ENCODE data around the gene NPAS3.

The NPAS3 gene

GRCh38 chr14:32940711-32941667 is 2.3 kb downstream of the NPAS3 start:
- no peak for DNase-seq

DNA sequence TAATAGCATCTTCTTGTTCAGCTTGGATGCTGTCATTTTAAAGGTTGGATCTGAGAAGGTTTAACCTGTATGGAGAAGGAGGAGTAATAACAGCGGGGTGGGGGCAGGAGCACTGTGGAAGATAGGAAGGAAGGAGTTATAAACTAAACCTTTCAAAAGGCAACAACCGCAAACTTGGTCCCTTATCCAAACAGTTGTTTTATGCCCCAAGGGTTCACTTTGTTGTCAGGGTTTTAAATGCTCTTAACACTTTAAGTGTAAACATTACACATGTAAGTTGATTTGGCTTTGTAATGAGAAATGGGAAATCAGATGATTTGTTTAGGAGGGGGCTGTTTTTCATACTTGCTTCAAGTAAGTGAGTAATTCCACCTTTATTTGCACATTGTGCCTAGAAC is 3.0 kb downstream of the NPAS3 start:
- DNase-seq, result no peak

- no peak for DNase-seq
Observed at GRCh38 chr14:32947081-32947480, 8.4 kb downstream of the NPAS3 start.

DNA sequence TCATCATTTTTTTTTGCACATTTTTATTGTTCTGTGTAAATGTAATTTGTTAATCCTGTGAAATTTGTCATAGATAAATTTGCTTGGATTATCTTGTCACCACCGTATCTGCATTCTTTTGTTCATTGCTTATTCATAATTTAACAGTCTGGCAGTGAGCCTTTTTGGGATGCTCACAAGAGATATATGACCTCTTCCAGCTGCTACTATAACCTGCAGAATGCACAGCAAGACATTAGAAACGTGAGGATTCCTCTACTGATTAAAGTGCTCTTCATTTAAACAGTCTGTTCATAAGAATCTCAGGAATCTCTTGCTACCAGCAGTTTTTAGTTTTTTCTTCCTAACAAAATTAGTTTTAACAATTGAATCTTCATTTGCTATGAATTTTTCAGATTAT is 9.1 kb downstream of the NPAS3 start:
- DNase-seq, result no peak

- DNase-seq, result no peak
Observed at GRCh38 chr14:32950584-32950983, 11.9 kb downstream of the NPAS3 start.

- DNase-seq, result no peak
Observed at GRCh38 chr14:32967421-32967820, 28.7 kb downstream of the NPAS3 start.

DNA sequence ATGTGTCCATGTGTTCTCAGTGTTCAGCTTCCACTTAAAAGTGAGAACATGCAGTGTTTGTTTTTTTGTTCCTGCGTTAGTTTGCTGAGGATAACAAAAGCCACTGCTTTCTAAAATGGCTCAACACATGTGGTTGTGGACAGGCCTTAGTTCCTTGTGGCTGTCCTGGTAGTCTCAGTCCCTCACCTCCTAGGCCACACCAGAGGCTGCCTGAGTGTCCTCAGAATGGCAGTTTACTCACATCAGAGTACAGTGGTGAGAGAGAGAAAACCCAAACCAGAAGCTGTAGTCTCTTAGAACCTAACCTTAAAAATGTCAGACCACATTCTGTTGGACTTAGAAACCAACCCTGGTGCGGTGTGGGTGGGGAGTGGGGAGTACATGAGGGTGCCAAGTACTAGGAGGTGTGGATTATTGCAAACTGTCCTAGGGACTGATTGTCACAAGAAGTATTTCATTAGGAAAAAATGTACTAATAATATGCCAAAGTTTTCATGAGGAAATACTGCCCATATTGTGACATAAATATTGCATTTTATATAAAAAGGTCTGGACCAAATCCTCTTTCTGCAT is 30.4 kb downstream of the NPAS3 start:
- DNase-seq, result no peak

- no peak for DNase-seq
Observed at GRCh38 chr14:32977913-32978312, 39.2 kb downstream of the NPAS3 start.

DNA sequence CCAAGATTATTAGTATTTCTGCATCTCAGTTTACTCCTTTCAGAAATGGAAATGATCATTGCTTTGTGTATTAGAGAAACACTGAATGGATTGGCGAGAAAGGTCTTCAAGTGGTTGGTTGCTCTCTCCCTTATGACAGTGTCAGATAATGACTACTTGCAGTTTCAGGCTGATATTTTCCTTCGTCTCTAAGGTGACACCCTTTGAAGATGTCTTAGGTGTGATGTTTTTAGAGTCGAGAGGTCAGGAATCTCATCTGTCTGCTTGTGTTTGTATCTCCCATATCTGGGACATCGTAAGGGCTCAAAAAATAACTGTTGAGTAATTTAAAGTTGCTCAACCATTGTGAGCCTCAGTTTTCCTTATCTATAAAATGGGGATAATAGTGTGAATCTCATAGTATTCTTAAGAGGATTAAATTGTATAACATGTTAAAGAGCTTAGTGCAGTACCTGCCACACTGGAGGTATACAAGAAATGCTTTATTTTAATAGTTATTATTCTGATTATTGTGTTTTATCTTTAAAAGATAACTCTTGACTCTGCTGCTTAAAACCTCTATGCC is 40.1 kb downstream of the NPAS3 start:
- no peak for DNase-seq

GRCh38 chr14:32980178-32980901 is 41.7 kb downstream of the NPAS3 start:
- DNase-seq, result no peak

DNA sequence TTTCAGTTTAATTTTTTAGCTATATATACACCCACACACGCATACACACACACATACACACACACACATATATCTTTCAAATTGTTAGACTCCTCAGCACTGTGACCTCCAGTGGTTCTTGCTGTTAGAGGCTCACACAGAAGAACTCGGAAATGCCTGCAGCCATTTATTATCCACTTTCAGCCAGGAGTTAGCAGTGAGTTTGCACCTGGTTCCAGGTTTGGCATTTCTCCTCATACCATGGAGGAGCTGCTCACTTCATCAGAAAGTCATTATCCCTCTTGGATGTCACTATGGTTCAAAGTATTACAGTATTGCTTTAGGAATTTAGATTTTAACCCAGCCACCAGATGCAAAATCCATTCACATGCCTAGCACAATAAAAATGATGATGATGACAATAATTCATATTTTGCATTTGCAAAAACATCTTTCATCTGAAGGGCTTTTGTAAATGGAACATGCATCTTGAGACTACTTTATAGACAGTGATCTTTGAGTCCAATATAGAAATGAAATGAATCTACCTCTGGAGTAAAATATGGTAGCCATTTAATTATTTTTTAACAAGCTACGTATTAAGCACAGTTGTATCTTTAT is 42.3 kb downstream of the NPAS3 start:
- no peak for DNase-seq

DNA sequence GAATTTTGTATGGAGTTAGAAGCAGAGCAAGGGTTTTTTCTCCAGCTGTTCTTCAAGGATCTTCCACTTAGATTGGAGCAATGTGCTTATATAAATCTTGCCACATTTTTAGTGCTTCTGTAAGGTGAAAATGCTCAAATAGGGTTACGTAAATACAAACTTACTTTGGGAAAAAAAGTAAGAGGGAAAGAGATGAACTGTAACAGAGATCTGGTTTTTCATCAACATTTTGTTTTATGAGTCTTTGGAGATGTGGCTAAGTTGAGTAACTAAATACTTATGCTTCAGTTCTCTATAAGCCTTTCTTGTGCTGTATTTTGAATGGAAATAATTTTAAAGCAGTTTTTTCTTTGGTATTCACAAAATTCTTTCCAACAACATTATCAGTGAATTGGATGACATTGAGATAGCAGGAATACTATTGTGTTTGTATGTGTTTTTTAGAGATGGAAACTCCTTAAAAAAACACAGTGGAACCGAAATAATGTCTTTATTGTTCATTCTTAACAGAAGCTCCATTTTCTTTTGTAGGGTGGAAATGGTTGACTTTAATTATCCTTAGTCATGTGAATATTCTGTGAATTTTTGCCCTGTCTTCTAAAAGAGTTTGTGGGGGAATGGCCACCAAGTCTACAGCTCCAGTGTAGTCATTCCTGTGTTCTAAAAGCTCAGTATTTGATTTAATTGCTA is 45.7 kb downstream of the NPAS3 start:
- no peak for DNase-seq

GRCh38 chr14:32985866-32986265 is 47.2 kb downstream of the NPAS3 start:
- no peak for DNase-seq

DNA sequence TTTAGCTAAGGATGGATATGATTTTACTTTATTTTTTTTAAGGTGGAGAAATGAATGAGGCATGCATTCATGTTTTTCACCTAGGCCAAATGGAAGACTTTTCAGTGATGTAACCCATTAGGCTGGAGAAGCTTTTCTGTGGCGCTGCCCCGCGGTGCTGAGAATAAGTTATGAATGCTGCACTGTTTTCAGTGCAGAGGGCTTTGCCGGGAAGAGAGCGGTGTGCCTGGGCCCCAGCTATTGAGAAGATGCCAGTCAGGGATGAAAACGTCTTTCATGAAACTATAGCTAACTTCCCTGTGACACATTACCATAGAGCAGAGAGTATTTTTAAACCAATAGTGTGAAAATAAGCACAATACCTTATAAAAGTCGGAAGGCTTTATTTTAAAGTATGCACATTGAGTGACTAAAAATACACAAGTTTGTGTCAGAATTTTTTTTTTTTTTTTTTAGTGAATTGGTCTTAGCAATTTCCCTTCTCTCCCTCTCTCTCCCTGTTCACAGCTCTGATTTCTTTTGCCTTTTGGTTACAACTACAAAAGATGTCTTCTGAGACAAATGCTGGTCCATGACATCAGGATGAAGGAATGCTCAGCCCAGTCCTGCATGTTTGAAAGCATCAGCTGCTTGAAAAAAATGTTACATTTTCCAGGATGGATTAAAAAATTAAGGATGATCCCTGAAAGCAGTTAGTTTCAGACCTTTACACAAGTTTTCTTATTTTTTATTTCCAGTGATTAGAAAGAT is 48.3 kb downstream of the NPAS3 start:
- no peak for DNase-seq

- no peak for DNase-seq
Observed at GRCh38 chr14:32991691-32992090, 53.0 kb downstream of the NPAS3 start.

GRCh38 chr14:32993921-32994320 is 55.2 kb downstream of the NPAS3 start:
- no peak for DNase-seq

DNA sequence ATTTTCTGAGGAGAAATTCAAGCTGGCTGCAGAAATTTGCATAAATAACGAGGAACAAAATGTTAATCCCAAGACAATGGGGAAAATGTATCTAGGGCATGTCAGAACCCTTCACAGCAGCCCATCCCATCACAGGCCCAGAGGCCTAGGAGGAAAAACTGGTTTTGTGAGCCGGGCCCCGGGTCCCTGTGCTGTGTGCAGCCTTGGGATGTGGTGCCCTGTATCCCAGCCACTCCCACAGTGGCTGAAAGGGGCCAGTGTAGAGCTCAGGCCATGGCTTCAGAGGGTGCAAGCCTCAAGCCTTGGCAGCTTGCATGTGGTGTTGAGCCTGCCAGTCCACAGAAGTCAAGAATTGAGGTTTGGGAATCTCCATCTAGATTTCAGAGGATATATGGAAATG is 57.7 kb downstream of the NPAS3 start:
- DNase-seq, result no peak

DNA sequence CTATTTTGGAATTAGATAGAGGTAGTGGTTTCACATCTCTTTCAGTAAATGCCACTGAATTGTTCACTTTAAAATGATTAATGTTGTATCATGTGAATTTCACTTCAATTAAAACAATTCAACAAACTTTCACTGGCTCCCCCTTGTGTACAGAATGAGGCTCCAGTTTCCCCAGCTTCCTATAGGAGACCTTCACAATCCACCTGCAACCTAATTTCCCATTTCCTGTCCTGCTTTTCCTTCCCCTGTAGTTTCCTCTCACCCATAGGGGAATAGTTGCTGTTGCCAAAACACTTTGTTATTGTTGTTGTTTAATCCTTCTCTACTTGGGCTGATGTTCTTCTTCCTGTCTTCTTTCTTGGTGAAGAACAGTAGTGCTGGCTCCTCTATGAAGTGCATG is 59.8 kb downstream of the NPAS3 start:
- DNase-seq, result no peak

- DNase-seq, result no peak
Observed at GRCh38 chr14:33009673-33010072, 71.0 kb downstream of the NPAS3 start.

GRCh38 chr14:33010495-33010894 is 71.8 kb downstream of the NPAS3 start:
- no peak for DNase-seq

DNA sequence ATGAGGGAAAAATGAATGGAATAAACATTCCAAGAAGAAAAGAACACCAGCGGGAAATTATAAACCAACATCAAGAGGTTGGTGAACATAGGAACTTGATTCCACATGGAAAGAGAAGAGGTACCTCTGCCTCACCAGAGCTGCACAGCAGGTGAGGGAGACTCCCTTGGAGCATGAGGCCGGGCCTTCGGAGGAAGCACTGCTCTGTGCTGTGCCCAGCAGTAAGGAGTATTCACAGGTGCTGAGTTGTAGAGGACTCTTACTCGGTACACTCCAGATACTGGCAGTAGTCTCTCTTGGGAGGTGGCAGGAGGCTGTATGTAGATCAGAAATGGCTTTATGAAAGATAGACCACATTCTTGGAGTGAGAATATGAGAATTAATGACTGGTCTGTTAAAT is 76.0 kb downstream of the NPAS3 start:
- DNase-seq, result no peak

GRCh38 chr14:33016613-33017012 is 77.9 kb downstream of the NPAS3 start:
- DNase-seq, result no peak
